HTERT RPE-1 (cell line): Measurements from ENCODE around the gene FRMD4B.

ENCODE experiments used
- in situ Hi-C: fragments of 300-500 bp; cut with MboI; formaldehyde crosslinking; loops from 4 replicates; pipeline ENCODE4 v1.14.3; 2020; ENCODE audit warnings: low sequenced_read_pairs

Gene FRMD4B

DNA sequence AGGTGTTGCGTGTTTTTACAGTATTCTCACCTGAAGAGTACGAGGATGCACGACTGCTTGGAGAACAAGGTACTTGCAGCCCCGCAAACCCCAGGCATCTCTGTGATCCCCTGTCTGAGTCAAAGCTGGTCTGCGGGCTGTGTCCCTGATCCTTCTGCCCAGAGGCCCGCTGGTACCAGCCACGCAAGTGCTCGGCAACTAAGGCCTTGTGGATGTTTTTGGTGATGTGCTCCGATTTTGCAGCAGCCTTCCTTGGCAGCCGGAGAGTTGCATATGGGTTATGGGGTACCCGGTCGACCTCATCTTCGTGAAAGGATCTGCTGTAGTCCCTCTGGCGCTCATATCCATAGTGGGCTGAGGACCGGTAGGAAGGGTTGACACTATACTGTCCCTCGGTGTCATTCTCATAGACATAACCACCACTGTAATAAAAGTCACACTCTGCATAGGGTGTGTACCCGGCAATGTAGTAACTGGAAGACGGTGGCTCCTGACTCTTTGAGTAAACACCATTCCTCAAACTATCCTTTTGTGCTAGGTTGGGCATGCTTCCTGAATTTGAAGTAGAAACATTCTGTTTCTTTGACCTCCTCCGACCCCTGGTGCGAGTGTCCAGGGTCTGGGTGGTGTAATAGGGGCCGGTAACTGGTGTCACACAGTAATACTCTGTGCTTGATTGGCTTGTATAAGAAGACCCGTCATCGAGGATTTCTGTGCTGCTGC is 204.9 kb downstream of the FRMD4B start:
- in situ Hi-C loops, result no loop called here

DNA sequence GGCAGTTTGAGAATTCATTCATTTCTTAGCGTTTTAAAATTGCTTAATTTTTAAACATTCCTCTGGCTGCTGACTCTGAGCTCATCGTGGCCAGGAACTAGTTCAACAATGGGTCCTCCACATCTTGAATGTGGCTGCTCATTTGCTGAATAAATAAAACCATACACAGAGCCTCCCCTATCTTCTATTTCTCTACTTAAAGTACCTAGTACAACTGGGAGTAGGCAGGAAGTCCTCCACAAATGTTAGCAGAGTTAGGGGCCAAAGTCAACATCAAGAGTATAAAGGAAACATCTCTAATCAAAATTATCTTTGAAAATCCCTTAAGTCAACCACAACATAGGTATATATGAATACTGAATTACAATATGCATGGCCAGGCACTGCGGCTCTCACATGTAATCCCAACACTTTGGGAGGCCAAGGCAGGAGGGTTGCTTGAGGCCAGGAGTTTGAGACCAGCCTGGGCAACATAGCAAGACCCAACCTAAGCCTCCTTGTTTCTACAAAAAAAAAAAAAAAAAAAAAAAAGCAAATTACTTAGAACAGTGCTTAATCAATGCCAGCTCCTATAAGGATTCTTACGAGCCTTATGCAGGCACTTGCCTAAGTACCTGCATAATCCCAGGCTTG is 206.0 kb downstream of the FRMD4B start:
- in situ Hi-C loops, result no loop called here

DNA sequence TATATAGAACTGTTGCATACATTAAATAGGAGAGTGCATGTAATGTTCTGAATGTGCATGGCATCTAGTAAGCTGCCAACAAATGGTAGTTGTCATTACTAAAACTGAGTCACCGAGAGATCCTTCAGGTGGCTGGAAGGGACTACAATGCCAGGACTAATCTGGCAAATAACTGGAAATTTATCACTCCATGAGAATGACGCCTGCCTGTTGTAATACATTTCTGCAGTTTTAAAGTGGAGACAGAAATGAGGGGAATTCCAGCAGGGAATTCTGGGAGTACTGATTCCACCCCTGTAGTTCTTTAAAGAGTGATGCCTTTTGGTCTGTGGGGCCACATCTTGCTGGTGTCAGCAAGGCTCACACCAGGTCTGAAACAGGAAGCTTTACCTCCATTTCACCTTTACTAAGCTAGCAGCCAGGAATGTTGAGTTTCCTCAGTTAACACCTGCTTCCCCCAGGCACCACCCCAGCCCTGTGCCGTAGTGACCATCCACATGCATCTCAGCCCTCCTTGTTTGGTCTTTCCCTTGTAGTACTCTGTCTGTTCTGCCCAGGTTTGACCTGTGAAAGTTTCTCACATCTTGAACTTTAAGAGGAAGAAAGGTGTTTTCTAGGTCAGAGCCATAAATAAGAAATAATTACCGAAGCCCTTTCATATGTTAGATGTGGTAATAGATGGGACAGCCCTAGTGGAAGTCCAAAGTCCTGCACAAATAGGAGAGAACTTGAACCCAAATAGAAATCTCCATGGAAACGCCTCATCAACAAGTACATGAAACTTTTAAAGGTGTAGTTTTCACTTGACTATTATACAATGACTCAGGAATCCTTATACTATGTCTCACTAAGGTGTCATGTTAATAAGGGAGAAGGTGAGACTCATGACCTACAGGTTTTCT is 206.8 kb downstream of the FRMD4B start:
- in situ Hi-C loops, result no loop called here

DNA sequence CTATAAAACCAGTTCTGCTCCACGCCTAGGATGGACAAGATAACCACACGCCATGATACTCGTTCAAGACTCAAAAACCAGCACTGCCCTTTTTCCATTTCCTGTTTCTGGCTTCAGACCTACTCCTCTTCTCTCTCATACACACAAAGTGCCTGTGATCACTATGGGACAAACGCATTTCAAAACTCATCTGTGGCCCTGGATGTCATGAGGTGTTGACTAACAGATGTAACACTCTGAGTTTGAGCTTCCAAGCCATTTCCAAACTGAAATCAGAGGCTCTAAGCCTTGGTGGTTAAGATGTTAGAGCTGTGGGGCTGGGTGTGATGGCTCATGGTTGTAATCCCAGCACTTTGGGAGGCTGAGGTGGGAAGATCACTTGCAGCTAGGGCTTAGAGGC is 207.8 kb downstream of the FRMD4B start:
- in situ Hi-C loops, result no loop called here

DNA sequence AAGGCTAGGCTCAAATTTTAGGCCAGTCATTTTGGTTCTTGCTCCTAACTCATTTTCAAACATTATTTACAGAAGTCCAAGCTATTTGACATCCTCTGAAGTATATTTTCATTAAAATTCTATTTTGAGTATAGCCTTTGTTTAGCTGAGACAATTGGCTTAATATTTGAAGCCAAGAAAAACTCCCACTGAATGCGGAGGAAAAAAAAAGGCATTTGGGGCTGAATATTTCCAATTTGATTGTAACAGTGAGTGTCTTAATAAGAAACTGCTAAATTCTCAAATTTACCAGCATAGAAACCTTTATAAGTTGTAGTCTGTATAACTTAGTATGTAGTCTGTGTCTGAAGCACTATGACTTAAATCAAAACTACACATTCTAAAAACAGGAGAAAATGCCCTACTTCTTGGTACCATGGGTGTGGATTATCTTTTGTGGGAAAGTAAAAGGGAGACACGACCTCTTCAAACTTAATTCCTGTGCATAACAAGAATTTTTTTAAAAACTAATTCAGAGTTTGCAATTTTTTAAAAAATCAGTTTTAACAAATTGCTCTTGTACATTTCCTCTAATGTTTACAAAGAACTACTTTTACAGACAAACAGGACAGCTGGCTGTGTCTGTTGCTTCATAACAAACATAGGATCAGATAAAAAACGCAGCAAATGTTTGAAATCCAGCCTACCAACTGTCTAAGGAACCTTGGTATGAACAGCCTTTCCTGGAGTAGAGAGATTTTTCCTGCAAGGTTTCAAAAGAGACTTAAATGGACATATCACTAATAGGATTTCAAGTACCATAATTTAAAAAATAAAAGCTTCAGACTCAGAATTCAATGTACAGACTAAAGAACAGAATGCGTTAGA is 210.8 kb downstream of the FRMD4B start:
- in situ Hi-C loops, result no loop called here

DNA sequence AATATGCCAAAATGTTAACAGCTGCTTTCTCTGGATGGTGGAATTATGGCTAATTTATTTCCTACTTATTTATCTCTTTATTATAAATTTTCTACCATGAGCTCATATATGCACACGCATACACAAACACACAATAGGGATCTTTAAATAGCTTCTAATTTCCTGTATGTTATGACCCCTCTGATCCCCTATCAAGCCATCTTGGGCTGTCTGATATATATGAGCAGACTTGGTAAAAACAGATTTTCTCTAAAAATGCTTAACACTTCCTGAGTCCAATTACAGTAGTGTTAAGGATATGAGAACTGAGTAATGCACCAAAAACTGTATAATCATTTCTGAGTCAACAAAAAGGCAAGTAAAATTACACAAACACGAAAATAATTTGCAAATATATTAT is 211.4 kb downstream of the FRMD4B start:
- in situ Hi-C loops, result no loop called here

DNA sequence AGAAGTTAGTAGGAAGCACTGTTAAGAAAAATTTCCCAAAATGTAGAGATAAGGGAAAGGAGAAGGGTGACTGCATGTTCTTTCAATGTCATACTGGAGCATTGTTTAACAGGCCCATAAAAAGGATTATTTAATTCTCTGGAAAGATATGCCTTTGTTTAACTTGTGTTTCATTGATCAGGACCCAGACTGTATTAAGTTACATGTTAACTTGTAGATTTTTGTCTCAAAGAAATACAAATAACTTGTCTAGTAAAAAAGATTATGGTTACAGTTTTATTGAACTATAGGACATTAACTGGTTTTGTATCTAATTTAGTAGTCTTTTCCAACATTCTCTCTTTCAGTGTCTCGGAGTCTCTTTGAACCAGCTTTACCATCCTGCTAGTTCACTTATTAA is 213.8 kb downstream of the FRMD4B start:
- in situ Hi-C loops, result no loop called here

DNA sequence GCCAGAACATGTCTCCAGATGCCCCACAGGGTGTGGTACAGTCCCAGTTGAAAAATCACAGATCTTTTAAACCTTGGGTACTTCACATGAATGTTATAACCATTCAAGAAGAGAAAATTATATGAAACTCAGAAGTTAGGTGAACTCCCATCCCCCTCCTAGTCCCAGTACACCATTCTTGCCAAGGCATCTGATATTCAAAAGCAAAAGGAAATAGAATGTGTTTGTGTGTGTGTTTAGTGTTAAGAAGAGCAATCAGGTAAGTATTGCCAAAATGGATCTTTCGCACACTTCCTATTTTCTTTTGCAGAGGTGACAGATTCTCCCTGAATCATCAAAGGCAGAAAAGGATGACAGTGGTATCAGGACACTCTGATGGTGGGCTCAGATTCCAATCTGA is 219.4 kb downstream of the FRMD4B start:
- in situ Hi-C loops, result no loop called here

DNA sequence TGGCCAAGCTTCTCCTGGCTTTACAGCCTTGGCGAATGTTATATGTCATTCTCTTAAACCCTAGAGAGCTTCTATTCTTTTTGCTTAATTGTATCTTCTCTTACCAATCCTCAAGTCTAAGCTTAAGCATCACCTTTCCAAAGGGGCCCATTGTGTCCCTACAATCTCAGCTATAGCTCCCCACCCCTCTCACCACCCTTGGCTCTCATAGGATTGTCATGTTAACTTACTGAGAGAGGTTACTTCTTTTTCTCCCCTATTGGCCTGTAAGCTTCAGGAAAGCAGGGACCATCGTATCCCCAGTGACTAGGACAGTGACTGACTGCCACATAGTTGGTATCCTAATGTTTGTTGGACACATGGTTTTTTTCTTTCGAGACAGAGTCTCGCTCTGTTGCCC is 220.1 kb downstream of the FRMD4B start:
- in situ Hi-C loops, result no loop called here

DNA sequence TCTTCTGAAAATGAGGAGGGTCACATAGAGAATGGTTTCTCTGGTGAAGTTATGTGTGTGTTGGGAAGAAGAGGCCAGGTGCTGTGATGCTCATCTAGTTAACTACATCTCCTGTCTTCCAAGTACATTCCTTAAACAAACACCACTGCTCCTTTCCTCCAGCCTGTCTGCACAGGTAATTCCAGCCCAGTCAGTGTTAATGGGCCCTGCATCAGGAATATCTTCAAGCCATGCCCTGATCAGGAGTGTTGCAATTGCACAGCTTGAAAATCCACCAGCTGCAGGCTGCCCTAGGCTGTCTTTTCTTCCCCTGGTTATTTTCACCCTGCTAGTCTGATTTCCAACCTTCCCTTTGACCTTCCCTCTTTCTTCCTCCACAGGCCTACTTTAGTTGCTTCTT is 221.6 kb downstream of the FRMD4B start:
- in situ Hi-C loops, result no loop called here

DNA sequence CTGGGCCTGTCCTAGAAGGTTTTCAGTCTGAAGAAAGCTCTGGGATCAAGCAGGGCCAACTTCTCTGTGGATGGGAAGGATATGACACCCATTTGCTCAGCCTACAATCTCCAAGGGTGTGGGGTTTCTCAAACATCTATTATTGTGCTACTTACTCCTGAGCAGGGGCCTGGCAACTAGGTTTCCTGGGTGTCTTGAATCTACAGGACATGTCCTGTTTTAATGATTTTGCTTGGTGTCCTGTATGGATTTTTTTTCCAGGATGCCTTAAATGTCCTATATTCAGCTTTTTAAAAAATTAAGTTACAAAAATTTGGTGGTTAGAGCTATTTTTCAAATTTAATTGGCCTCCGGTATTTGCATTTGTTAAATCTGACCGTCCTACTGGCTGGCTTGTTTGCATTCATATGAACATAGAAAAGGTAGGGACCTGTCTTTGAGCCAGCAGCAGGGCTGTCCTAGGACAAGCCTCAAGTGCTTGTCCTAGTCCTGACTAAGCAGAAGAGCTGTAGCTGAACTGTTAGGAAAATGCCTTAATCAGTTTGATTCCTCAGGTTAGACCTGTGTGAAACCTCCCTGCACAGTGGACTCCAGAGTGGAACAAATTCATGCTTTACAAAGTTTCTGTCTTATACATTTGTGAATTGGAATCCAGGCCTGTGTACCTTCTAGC is 223.4 kb downstream of the FRMD4B start:
- in situ Hi-C loops, result no loop called here

DNA sequence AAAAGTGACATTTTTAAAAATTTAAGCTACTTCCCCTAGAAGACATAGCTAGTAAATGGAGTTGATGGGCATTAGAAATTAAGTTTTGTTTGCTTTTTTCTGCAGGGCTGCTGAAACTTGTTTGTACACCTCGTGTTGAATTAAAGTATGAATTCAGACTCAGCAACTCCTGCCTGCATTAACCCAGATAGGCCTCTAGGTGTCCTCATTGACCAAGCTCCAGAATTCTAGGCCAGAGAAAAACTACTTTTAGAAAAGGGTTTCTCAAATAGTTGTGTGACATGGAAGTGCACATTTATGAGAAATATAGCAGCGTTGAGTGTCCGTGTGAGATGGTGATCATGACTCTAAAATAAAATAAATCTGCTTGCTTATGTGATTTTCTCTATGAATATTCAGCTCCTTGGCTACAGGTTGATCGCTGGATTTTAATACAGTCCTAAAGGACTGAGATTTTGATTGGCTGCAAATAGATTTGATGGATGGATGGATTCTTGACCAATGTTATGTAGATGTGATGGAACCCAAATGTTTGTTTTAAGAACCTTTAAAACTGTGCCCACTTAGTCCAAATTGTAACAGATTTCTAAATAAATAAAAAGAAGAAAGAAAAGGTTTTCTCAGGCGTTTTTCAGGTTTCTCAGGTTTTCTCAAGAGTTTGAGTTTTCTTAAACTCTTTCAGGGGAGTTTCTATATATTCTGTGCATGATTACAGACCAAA is 224.1 kb downstream of the FRMD4B start:
- in situ Hi-C loops, result no loop called here

DNA sequence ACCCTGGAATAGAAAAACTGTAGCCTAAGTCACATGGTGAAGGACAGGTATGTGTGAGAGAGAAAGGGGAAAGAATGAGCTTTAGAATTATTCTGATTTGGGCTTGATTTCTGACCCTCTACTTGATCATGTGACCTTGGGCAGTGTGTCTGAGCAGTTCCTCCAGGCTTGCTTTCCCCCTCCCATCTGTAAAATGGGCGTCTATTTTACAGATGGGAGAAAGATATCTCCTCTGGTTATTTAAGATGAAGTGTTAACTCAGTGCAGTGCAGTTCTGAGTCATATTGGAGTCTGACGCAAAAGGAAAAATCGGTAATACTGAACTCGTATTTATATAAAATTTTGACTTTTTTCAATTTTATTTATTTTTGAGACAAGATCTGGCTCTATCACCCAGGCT is 225.4 kb downstream of the FRMD4B start:
- in situ Hi-C loops, result no loop called here

DNA sequence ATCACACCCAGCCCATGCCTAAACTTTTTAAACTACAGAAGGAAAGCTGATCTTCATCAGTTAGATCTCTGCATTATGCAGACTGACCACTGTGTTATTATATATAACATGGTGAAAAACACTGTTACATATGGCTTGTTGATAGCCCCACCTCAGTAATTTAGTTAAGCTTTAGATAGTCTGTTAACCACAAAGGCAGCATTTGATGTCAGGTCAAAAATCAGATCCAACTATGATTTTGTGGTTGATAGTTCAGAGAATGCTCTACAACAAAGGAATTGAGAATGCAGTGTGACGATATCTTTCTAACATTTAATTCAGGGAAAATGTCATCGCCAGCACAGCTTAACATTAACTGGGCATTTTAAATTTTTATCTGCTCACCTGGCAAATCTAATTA is 225.8 kb downstream of the FRMD4B start:
- in situ Hi-C loops, result no loop called here

DNA sequence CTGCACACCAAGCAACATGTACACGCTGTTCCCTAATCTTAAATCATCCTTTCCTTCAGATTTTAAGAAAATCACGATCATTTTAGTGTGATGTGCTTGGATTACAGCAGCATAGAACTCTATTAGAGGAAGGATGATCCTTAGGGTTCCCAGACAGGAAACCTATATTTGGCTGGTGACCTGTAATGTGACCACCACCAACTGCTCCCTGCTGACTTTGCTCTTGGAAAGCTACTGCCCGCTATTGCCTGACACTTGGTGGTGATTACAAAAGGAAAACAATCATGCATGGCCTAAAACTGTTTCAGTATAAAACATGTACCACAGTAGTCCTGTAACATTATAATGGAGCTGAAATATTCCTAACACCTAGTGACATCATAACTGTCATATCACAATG is 236.3 kb downstream of the FRMD4B start:
- in situ Hi-C loops, result no loop called here

DNA sequence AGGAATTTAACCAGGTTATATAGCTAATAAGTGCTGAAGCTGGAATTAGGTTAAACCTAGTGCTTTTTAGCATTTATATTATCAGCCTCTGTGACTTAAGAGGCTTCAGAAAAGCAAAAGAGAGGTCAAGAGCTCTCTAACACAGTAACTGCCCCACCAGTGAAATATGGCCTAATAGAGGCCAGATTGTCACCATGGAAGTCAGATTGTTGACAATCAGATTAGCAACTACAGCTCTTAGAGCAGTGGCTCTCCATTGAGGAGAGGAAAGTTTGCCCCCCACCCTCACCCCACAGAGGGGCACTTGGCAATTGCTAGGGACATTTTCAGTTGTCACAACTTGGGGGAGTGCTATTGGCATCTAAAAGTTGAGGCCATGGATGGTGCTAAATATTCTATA is 240.2 kb downstream of the FRMD4B start:
- in situ Hi-C loops, result no loop called here

DNA sequence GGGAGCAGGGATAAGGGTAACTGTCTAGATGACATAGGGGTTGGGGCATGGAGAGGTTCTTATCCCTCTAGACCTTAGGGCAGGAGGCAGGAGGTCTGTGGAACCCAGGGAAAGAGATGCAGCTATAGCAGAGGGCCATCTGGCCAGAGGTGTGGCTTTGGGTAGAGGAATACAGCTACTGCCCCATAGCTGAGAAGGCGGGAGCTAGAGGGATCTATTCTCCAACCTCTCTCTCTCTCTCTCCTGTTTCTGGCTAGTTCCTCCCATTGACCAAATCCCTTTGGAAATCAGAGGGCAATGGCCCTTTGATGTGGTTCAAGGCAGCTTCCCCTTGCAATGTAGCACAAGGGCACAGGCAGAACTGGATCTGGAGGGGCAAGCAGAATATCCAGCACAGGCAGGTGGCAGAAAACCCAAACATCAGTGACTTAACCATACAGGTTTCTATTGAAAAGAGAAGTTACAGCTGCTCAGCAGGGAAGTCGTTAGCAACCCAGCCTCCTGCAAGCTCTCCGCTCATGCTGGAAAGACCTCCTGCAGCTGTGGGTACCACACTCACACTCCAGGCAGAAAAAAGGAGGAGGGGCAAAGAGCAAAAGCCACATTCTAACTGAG is 241.2 kb downstream of the FRMD4B start:
- in situ Hi-C loops, result no loop called here

DNA sequence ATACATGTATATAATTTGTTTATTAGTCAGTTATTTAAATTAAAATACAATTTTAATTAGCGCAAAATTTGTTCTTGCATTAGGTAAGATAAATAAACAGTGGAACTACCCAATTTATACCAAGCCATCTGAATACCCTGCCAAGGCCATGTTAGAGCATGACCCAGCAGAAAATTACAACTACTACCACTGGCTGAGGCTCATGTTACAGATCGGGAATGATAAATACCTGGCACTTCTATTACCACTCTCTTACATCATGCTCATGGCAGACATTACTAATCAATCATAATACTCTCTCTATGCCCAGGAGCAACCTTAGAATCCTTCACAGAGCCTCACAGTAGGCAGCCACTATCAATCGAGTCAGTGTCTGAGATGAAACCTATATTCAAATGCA is 242.3 kb downstream of the FRMD4B start:
- in situ Hi-C loops, result no loop called here

DNA sequence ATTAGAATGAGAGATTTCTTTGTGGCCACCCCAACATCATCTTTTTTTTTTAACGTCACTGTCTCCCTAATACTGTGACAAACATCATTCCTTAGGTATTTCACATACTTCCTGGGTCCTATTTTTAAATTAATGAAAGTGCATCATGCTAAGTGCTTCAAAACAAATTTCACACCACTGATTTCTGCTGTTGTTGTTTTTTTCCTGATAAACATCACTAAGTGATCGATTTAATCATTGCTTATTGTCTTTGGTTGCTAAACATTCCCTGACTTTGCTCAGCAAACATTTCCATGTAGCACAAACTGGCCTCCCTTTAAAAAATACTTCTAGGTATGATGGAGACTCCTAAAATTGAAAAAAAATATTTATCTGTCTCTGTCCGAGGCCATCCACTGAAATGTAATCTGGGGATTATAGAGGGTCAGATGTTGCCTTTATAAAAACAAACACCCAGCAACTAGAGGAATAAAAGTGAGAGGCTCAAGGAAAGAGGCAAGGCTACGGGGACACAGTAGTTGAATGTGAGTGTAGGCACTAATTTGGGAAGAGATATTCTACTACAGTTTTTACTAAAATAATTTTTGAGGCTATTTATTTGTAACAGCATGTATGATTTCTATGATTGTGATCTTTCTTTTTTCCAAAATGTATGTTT is 243.0 kb downstream of the FRMD4B start:
- in situ Hi-C loops, result no loop called here
